ENCODE data around the gene PIGL. TPM values are rescaled to one million over a fixed set of nuclear protein-coding genes. Genes with fewer than 3 reads are reported as not detected.

PIGL gene
- total RNA-seq, 1 donor from 2014 or later, result 23.1 TPM

- peaks cover 10% of the 10 kb centered on the region for H3K36me3 Mint-ChIP-seq (ENCODE audit: low read depth, unreplicated experiment)
- DNase-seq (ENCODE audit: low spot score), result no peak
- TF ChIP-seq CTCF (IDR thresholded peaks at IDR 0.05; ENCODE audit: unreplicated experiment), result no peak
- no peak overlapping the region for H3K27ac Mint-ChIP-seq (ENCODE audit: unreplicated experiment)
- no peaks in the 10 kb centered on the region for H3K9me3 Mint-ChIP-seq (ENCODE audit: unreplicated experiment)
- H3K27me3 Mint-ChIP-seq (ENCODE audit: unreplicated experiment), result no peaks in the 10 kb centered on the region
- H3K4me3 Mint-ChIP-seq (ENCODE audit: unreplicated experiment), result no peak overlapping the region
- peaks cover 15% of the 10 kb centered on the region for H3K4me1 Mint-ChIP-seq (ENCODE audit: unreplicated experiment)
Measured at GRCh38 chr17:16297367-16298139, 80.5 kb downstream of the PIGL start.

- Mint-ChIP-seq H3K27ac (ENCODE audit: unreplicated experiment) (no peak overlapping the region), H3K9me3 (ENCODE audit: unreplicated experiment) (no peaks in the 10 kb centered on the region), H3K27me3 (ENCODE audit: unreplicated experiment) (no peaks in the 10 kb centered on the region), H3K4me1 (ENCODE audit: unreplicated experiment) (peaks cover 15% of the 10 kb centered on the region), H3K4me3 (ENCODE audit: unreplicated experiment) (no peak overlapping the region), H3K36me3 (ENCODE audit: low read depth, unreplicated experiment) (peaks cover 10% of the 10 kb centered on the region)
- no peak for TF ChIP-seq CTCF (IDR thresholded peaks at IDR 0.05; ENCODE audit: unreplicated experiment)
- DNase-seq (ENCODE audit: low spot score), result no peak
Measured at GRCh38 chr17:16298140-16298662, 81.2 kb downstream of the PIGL start.

- Mint-ChIP-seq H3K36me3 (ENCODE audit: low read depth, unreplicated experiment) (peaks cover 7% of the 10 kb centered on the region), H3K27ac (ENCODE audit: unreplicated experiment) (no peak overlapping the region), H3K27me3 (ENCODE audit: unreplicated experiment) (no peaks in the 10 kb centered on the region), H3K4me1 (ENCODE audit: unreplicated experiment) (peaks cover 12% of the 10 kb centered on the region), H3K9me3 (ENCODE audit: unreplicated experiment) (no peaks in the 10 kb centered on the region), H3K4me3 (ENCODE audit: unreplicated experiment) (no peak overlapping the region)
- no peak for DNase-seq (ENCODE audit: low spot score)
- no peak for TF ChIP-seq CTCF (IDR thresholded peaks at IDR 0.05; ENCODE audit: unreplicated experiment)
Measured at GRCh38 chr17:16300554-16300953, 83.5 kb downstream of the PIGL start.

- H3K4me1 Mint-ChIP-seq (ENCODE audit: unreplicated experiment), result peaks cover 9% of the 10 kb centered on the region
- H3K27ac Mint-ChIP-seq (ENCODE audit: unreplicated experiment), result no peak overlapping the region
- no peak for TF ChIP-seq CTCF (IDR thresholded peaks at IDR 0.05; ENCODE audit: unreplicated experiment)
- DNase-seq (ENCODE audit: low spot score), result no peak
- H3K27me3 Mint-ChIP-seq (ENCODE audit: unreplicated experiment), result no peaks in the 10 kb centered on the region
- no peaks in the 10 kb centered on the region for H3K9me3 Mint-ChIP-seq (ENCODE audit: unreplicated experiment)
- H3K4me3 Mint-ChIP-seq (ENCODE audit: unreplicated experiment), result no peak overlapping the region
- H3K36me3 Mint-ChIP-seq (ENCODE audit: low read depth, unreplicated experiment), result peaks cover 7% of the 10 kb centered on the region
Measured at GRCh38 chr17:16301963-16302855, 85.2 kb downstream of the PIGL start.
